Measurements from ENCODE around the gene OR1J1. TPM values are rescaled to one million over a fixed set of nuclear protein-coding genes. Genes with fewer than 3 reads are reported as not detected.

Gene OR1J1
- total RNA-seq, 2 donors from 2014 or later, result not detected

GRCh38 chr9:122477346-122477745 lies 380 bp downstream of the OR1J1 start:
- no peak overlapping the region for H3K27ac ChIP-seq
- H3K27me3 ChIP-seq, result no peaks in the 10 kb centered on the region
- WGBS, 2 donors, result 81 to 84% methylated on average over 3 of the region's 3 CpGs
- H3K4me1 ChIP-seq, result no peaks in the 10 kb centered on the region
- intact Hi-C loops (cut with DNase I), result no loop called here
- no peak overlapping the region for H3K4me3 ChIP-seq
- no peaks in the 10 kb centered on the region for H3K9me3 ChIP-seq
- DNase-seq (no peak), ATAC-seq (no peak)
- TF ChIP-seq CTCF (IDR thresholded peaks at IDR 0.05) (no peak), POLR2A (IDR thresholded peaks at IDR 0.05) (no peak)
- no peaks in the 10 kb centered on the region for H3K36me3 ChIP-seq (replicated peaks in 1 of 2; ENCODE audit: insufficient read depth in 1 of 2, low read depth in 2 of 2)

GRCh38 chr9:122475717-122476116 lies 2.0 kb downstream of the OR1J1 start:
- 43 to 52% methylated on average over 2 of the region's 2 CpGs for WGBS, 2 donors
- intact Hi-C loops (cut with DNase I), result no loop called here

GRCh38 chr9:122474561-122474960 lies 3.2 kb downstream of the OR1J1 start:
- Histone ChIP-seq H3K27ac (no peak overlapping the region), H3K9me3 (no peaks in the 10 kb centered on the region), H3K4me1 (no peaks in the 10 kb centered on the region), H3K27me3 (no peaks in the 10 kb centered on the region), H3K4me3 (no peak overlapping the region), H3K36me3 (replicated peaks in 1 of 2; ENCODE audit: insufficient read depth in 1 of 2, low read depth in 2 of 2) (no peaks in the 10 kb centered on the region)
- ATAC-seq (no peak), DNase-seq (no peak)
- WGBS, 2 donors, result 60 to 71% methylated on average over 3 of the region's 3 CpGs
- TF ChIP-seq CTCF (IDR thresholded peaks at IDR 0.05) (no peak), POLR2A (IDR thresholded peaks at IDR 0.05) (no peak)
- intact Hi-C loops (cut with DNase I), result no loop called here

More at GRCh38 chr9:122475717-122476116, 2.0 kb downstream of the OR1J1 start:
- Histone ChIP-seq H3K27ac (no peak overlapping the region), H3K4me1 (no peaks in the 10 kb centered on the region), H3K36me3 (replicated peaks in 1 of 2; ENCODE audit: insufficient read depth in 1 of 2, low read depth in 2 of 2) (no peaks in the 10 kb centered on the region), H3K4me3 (no peak overlapping the region), H3K27me3 (no peaks in the 10 kb centered on the region), H3K9me3 (no peaks in the 10 kb centered on the region)
- ATAC-seq (no peak), DNase-seq (no peak)
- TF ChIP-seq POLR2A (IDR thresholded peaks at IDR 0.05) (no peak), CTCF (IDR thresholded peaks at IDR 0.05) (no peak)

- intact Hi-C loops (cut with DNase I), result loop anchor here (5.0 kb wide), 1 partner anchor 339 kb away; no protein-coding TSS in a partner anchor
- no peak for ATAC-seq
- Histone ChIP-seq H3K27me3 (no peaks in the 10 kb centered on the region), H3K27ac (no peak overlapping the region), H3K4me3 (no peak overlapping the region), H3K9me3 (no peaks in the 10 kb centered on the region), H3K36me3 (replicated peaks in 1 of 2; ENCODE audit: insufficient read depth in 1 of 2, low read depth in 2 of 2) (no peaks in the 10 kb centered on the region), H3K4me1 (peaks cover 5% of the 10 kb centered on the region)
- WGBS, 2 donors, result 44 to 71% methylated on average over 4 of the region's 4 CpGs
- DNase-seq, result no peak
- no peak for TF ChIP-seq POLR2A (IDR thresholded peaks at IDR 0.05)
- TF ChIP-seq CTCF (IDR thresholded peaks at IDR 0.05), result no peak
Measured at GRCh38 chr9:122468735-122469134, 9.0 kb downstream of the OR1J1 start.

GRCh38 chr9:122466456-122466855 lies 11.3 kb downstream of the OR1J1 start:
- H3K36me3 ChIP-seq (replicated peaks in 1 of 2; ENCODE audit: insufficient read depth in 1 of 2, low read depth in 2 of 2), result no peaks in the 10 kb centered on the region
- intact Hi-C loops (cut with DNase I), result loop anchor here (5.0 kb wide), 1 partner anchor 341 kb away; no protein-coding TSS in a partner anchor
- H3K4me1 ChIP-seq, result peaks cover 5% of the 10 kb centered on the region
- H3K9me3 ChIP-seq, result no peaks in the 10 kb centered on the region
- no peaks in the 10 kb centered on the region for H3K27me3 ChIP-seq
- TF ChIP-seq CTCF (IDR thresholded peaks at IDR 0.05) (no peak), POLR2A (IDR thresholded peaks at IDR 0.05) (no peak)
- no peak overlapping the region for H3K4me3 ChIP-seq
- no peak overlapping the region for H3K27ac ChIP-seq
- DNase-seq (no peak), ATAC-seq (no peak)
- 60 to 72% methylated on average over 3 of the region's 3 CpGs for WGBS, 2 donors
